Measurements from ENCODE around the gene LTBP2.

Gene LTBP2

DNA sequence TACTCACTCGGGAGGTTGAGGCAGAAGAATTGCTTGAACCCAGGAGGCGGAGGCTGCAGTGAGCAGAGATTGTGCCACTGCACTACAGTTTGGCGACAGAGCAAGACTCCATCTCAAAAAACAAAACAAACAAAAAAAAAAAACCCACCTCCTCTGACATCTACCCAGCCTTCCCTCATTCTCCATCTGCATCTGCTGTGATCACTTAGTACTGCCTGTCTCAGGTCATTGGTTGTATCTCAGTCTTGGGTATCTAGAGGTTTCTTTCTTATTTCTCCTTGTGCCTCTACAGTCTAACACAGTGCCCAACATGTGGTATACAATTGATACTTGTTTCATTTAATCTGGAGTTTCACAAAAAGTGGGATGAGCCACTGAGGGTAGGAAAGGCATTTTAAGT lies 5.3 kb downstream of the LTBP2 start:
- TF ChIP-seq, protein P1, sequence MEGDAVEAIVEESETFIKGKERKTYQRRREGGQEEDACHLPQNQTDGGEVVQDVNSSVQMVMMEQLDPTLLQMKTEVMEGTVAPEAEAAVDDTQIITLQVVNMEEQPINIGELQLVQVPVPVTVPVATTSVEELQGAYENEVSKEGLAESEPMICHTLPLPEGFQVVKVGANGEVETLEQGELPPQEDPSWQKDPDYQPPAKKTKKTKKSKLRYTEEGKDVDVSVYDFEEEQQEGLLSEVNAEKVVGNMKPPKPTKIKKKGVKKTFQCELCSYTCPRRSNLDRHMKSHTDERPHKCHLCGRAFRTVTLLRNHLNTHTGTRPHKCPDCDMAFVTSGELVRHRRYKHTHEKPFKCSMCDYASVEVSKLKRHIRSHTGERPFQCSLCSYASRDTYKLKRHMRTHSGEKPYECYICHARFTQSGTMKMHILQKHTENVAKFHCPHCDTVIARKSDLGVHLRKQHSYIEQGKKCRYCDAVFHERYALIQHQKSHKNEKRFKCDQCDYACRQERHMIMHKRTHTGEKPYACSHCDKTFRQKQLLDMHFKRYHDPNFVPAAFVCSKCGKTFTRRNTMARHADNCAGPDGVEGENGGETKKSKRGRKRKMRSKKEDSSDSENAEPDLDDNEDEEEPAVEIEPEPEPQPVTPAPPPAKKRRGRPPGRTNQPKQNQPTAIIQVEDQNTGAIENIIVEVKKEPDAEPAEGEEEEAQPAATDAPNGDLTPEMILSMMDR (conservative IDR thresholded peaks at IDR 0.05; ENCODE audit: low read depth, low read length): no peak
- DNase-seq (ENCODE audit: low read depth): no peak
- H3K4me3 ChIP-seq (ENCODE audit: low read depth, low read length): no peak overlapping the region

DNA sequence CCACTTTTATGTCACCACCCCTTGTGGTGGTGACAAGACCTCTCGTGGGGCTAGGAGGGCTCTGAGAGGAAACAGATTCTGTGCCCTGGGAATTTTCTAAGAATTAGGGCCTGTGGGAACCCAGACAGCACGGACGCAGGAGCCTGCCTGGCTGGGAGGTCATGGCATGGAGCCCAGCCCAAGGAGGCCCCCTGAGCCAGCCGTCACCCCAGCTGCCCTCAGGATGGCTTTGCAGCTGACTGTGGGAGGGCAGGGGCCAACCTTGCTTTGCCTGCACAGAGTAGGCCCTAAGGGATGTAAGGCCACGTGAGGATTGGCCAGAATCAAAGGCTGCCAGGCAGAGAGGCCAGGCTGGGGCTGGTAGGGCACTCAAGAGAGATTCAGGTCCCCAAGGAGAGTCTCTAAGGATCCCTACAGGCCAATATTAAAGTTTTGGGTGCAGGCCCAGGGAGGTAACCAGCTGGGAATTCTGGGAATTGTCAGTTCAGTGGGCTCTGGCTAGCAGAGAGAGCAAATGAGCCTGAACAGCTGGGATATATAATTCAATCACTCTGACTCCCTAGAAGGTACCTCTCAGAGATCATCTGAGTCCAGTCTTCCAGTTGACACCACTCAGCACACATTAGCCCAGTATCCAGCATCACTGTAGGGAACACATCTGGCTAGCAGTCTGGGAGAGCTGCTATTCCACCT lies 6.4 kb downstream of the LTBP2 start:
- TF ChIP-seq, protein P1 (conservative IDR thresholded peaks at IDR 0.05; ENCODE audit: low read depth, low read length): no peak
- no peak overlapping the region for H3K4me3 ChIP-seq (ENCODE audit: low read depth, low read length)
- DNase-seq (ENCODE audit: low read depth): no peak

DNA sequence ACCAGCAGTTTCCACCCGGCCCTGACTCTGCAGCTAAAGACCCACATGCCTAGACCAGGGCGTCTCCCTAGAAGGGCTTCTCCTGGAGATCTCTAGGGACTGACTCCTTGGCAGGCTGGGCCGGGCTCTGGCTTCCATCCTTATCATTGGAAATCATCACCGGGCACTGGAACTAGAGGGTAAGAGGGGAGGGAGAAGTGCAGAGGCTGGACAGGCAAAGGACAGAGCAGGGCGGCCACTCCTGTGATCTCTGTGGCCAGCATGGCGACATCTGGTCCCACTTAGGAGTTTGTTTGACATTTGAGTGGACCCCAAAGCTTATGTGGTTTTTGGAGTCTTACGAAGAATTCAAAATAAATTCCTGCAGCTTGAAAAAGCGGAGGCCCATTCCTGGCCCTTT lies 7.1 kb downstream of the LTBP2 start:
- TF ChIP-seq, protein P1 (conservative IDR thresholded peaks at IDR 0.05; ENCODE audit: low read depth, low read length): no peak

DNA sequence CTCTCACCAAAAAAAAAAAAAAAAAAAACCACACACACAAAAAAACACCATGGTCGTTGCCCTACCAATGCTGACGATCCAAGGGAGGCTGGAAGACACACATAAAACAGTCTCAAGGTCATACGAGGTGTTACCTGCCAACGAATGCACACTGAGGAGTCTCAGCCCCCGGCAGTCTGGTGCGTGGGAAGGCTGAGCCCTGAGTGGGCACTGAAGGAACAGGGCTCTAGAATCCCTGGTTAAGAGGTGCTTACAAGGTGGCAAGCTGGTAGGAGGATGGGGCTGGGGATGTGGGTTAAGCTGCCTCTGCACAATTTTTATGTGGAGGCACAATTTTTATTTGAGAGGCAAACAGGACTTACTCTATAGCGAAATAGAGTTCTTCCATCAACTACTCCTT lies 7.9 kb downstream of the LTBP2 start:
- TF ChIP-seq, protein P1 (conservative IDR thresholded peaks at IDR 0.05; ENCODE audit: low read depth, low read length): no peak
- DNase-seq (ENCODE audit: low read depth): no peak
- H3K4me3 ChIP-seq (ENCODE audit: low read depth, low read length): no peak overlapping the region

More for the DNA sequence above, 7.1 kb downstream of the LTBP2 start:
- DNase-seq (ENCODE audit: low read depth): no peak
- H3K4me3 ChIP-seq (ENCODE audit: low read depth, low read length): no peak overlapping the region

DNA sequence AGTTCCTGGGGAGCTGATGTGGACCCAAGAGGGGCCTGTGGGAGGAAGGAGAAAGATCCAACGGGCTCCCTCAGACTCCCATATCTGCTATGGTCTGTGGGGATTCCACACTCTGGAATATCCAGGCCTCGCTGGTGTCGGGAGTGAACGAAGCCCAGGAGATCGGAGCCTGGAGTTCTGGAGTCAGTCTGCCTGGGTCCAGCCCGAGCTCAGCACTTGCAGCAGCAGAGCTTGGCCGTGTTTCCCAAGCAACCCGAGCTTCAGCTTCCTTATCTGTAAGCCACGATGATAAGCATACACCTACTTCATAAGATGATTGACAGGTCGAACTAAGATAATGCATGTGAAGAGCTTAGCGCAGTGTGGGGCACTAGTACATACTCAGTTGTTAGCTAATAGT lies 10.1 kb downstream of the LTBP2 start:
- TF ChIP-seq, protein P1 (conservative IDR thresholded peaks at IDR 0.05; ENCODE audit: low read depth, low read length): no peak

DNA sequence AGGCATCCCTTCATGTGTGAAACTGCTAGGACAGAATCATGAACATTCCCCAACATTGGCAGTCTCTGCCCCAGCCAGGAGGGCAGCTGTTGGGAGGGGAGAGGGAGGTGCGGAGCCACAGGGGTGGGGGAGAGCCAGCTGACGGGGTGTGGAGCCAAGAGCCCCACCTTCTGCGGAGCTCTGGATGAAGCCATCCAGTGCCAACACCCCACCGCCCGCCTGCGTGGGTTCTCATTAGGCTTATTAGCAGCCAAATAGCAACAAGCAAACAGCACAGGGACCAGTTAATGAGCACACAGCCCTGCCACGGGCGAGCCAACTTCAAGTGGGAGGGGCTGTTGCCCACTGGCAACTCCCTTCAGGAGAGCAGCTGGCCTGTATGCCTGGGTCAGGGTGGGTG lies 12.1 kb downstream of the LTBP2 start:
- TF ChIP-seq, protein P1 (conservative IDR thresholded peaks at IDR 0.05; ENCODE audit: low read depth, low read length): no peak
- H3K4me3 ChIP-seq (ENCODE audit: low read depth, low read length): no peak overlapping the region
- DNase-seq (ENCODE audit: low read depth): no peak

More for the DNA sequence above, 10.1 kb downstream of the LTBP2 start:
- DNase-seq (ENCODE audit: low read depth): no peak
- no peak overlapping the region for H3K4me3 ChIP-seq (ENCODE audit: low read depth, low read length)

DNA sequence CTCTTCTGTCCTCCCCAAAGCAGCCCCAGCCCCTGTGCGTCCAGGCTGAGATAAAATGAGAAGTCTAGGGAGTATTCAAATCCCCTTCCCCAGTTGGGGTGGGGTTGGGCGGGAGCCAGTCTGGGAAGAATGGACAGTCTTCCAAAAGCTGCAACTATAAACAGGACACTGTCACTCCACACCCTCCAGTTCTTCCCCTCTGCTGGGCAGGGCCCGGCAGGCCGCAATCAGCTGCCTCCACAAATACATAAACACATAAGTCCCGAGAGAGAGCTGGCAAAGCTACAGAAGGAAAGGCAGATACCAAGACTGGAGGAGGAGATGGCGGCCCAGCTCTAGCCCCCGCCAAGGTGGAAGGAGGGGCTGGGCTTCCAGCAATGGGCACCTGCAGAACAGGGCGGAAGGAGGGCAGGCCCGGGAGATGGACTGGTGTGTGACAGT lies 12.7 kb downstream of the LTBP2 start:
- TF ChIP-seq, protein P1 (conservative IDR thresholded peaks at IDR 0.05; ENCODE audit: low read depth, low read length): no peak
- peak; percentile 67 for DNase-seq (ENCODE audit: low read depth)

More for the DNA sequence above, 12.7 kb downstream of the LTBP2 start:
- H3K4me3 ChIP-seq (ENCODE audit: low read depth, low read length): no peak overlapping the region

All from choroid plexus epithelial cell (primary cell).